Measurements from ENCODE around the gene SLC25A21. TPM values are rescaled to one million over a fixed set of nuclear protein-coding genes. Genes with fewer than 3 reads are reported as not detected.

Gene SLC25A21
- total RNA-seq, 1 experiment from 2014 or later: 1.4 TPM

DNA sequence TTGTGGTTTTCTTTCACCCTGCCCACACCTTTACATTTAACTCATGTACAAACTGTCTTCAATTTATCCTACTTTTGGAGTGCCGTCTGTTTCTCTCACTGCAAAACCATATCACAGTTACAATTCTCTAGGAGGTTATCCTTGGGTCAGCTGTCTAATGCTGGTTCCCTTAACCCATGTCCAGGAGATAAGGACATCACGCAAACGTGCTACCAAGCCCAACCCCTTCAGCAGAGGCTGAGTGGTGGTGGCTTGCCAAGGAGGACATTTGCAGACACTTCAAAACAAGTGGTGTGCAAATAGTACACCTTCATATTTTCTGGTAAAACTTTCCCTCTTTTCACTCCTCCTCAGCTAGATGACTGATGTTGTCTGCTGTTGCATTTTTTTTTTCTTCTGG, 342.9 kb downstream of the SLC25A21 start:
- no peak overlapping the region for H3K4me3 Mint-ChIP-seq (ENCODE audit: unreplicated experiment)
- no peak overlapping the region for H3K27ac Mint-ChIP-seq (ENCODE audit: low read depth, unreplicated experiment)
- TF ChIP-seq, protein P1, sequence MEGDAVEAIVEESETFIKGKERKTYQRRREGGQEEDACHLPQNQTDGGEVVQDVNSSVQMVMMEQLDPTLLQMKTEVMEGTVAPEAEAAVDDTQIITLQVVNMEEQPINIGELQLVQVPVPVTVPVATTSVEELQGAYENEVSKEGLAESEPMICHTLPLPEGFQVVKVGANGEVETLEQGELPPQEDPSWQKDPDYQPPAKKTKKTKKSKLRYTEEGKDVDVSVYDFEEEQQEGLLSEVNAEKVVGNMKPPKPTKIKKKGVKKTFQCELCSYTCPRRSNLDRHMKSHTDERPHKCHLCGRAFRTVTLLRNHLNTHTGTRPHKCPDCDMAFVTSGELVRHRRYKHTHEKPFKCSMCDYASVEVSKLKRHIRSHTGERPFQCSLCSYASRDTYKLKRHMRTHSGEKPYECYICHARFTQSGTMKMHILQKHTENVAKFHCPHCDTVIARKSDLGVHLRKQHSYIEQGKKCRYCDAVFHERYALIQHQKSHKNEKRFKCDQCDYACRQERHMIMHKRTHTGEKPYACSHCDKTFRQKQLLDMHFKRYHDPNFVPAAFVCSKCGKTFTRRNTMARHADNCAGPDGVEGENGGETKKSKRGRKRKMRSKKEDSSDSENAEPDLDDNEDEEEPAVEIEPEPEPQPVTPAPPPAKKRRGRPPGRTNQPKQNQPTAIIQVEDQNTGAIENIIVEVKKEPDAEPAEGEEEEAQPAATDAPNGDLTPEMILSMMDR (IDR thresholded peaks at IDR 0.05; ENCODE audit: unreplicated experiment): no peak
- CTCF ChIA-PET: interaction anchor here (0.6 to 1.0 kb wide), 2 partner anchors 81 to 276 kb away, joined by 3 to 4 read pairs; no protein-coding TSS in a partner anchor
- POLR2A ChIA-PET: interaction anchor here (0.7 kb wide), 1 partner anchor 8 kb away, joined by 3 read pairs; no protein-coding TSS in a partner anchor
- H3K27me3 Mint-ChIP-seq (ENCODE audit: insufficient read depth, unreplicated experiment): no peaks in the 10 kb centered on the region
- DNase-seq (ENCODE audit: unreplicated experiment): no peak
- H3K36me3 Mint-ChIP-seq (ENCODE audit: insufficient read depth, unreplicated experiment): no peaks in the 10 kb centered on the region
- intact Hi-C loops (cut with micrococcal nuclease): no loop called here
- no peaks in the 10 kb centered on the region for H3K4me1 Mint-ChIP-seq (ENCODE audit: insufficient read depth, unreplicated experiment)
- H3K9me3 Mint-ChIP-seq (ENCODE audit: unreplicated experiment): no peaks in the 10 kb centered on the region
- no TSS peak for BruUV-seq (replicated peaks)

DNA sequence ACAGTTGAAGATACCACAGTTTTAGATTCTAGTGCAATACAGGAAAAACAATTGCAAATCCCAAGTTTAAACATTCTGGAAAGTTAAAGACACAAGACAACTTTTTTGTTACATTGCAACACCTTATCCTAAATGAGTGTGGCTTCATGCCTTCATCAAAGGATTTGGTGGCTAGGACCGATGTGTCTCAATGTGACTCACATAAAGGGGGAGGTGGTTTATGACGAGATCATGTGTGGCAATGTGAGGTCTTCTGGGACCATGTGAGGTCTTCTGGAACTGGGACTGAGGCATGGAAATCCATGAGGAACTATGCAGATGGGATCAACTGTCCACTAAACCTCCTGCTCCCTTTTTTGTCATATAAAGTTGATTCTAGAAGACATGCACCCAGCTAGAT, 344.5 kb downstream of the SLC25A21 start:
- Mint-ChIP-seq H3K4me1 (ENCODE audit: insufficient read depth, unreplicated experiment) (no peaks in the 10 kb centered on the region), H3K27me3 (ENCODE audit: insufficient read depth, unreplicated experiment) (no peaks in the 10 kb centered on the region), H3K4me3 (ENCODE audit: unreplicated experiment) (no peak overlapping the region), H3K36me3 (ENCODE audit: insufficient read depth, unreplicated experiment) (no peaks in the 10 kb centered on the region), H3K9me3 (ENCODE audit: unreplicated experiment) (no peaks in the 10 kb centered on the region), H3K27ac (ENCODE audit: low read depth, unreplicated experiment) (no peak overlapping the region)
- POLR2A ChIA-PET: no interaction called here
- DNase-seq (ENCODE audit: unreplicated experiment): peak; percentile 20
- no TSS peak for BruUV-seq (replicated peaks)
- intact Hi-C loops (cut with micrococcal nuclease): no loop called here
- CTCF ChIA-PET: no interaction called here
- TF ChIP-seq, protein P1 (IDR thresholded peaks at IDR 0.05; ENCODE audit: unreplicated experiment): no peak

GRCh38 chr14:36826614-36827013, 345.8 kb downstream of the SLC25A21 start:
- no peak overlapping the region for H3K27ac Mint-ChIP-seq (ENCODE audit: low read depth, unreplicated experiment)

DNA sequence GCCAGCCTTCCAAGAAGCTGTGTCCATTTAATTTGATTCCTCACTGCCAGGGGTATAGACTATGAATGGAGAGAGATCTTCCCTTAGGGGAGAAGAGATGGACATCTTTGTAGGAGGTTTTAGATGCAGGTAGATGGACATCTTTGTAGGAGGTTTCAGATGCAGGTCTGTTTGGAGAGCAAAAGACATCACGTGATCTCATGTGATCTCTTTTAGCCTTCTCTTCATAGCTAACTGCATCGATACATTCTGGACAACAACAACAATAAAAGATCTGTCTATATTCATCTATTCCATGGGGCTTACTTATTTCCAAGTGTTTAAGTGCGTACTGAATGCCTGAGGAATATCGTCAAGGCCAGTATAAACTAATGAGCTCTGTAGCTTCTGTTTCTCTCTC, 347.6 kb downstream of the SLC25A21 start:
- Mint-ChIP-seq H3K36me3 (ENCODE audit: insufficient read depth, unreplicated experiment) (no peaks in the 10 kb centered on the region), H3K27ac (ENCODE audit: low read depth, unreplicated experiment) (no peak overlapping the region), H3K9me3 (ENCODE audit: unreplicated experiment) (no peaks in the 10 kb centered on the region), H3K4me3 (ENCODE audit: unreplicated experiment) (no peak overlapping the region), H3K27me3 (ENCODE audit: insufficient read depth, unreplicated experiment) (no peaks in the 10 kb centered on the region), H3K4me1 (ENCODE audit: insufficient read depth, unreplicated experiment) (peaks cover 14% of the 10 kb centered on the region)
- no peak for DNase-seq (ENCODE audit: unreplicated experiment)
- TF ChIP-seq, protein P1 (IDR thresholded peaks at IDR 0.05; ENCODE audit: unreplicated experiment): no peak
- ChIA-PET POLR2A (interaction anchor here (1.7 kb wide), 1 partner anchor 28 kb away, joined by 4 read pairs; no protein-coding TSS in a partner anchor), CTCF (no interaction called here)
- BruUV-seq (replicated peaks): no TSS peak
- intact Hi-C loops (cut with micrococcal nuclease): no loop called here

More at GRCh38 chr14:36826614-36827013, 345.8 kb downstream of the SLC25A21 start:
- Mint-ChIP-seq H3K4me1 (ENCODE audit: insufficient read depth, unreplicated experiment) (no peaks in the 10 kb centered on the region), H3K27me3 (ENCODE audit: insufficient read depth, unreplicated experiment) (no peaks in the 10 kb centered on the region), H3K36me3 (ENCODE audit: insufficient read depth, unreplicated experiment) (no peaks in the 10 kb centered on the region), H3K9me3 (ENCODE audit: unreplicated experiment) (no peaks in the 10 kb centered on the region), H3K4me3 (ENCODE audit: unreplicated experiment) (no peak overlapping the region)
- intact Hi-C loops (cut with micrococcal nuclease): no loop called here
- ChIA-PET POLR2A (no interaction called here), CTCF (no interaction called here)
- BruUV-seq (replicated peaks): no TSS peak
- TF ChIP-seq, protein P1 (IDR thresholded peaks at IDR 0.05; ENCODE audit: unreplicated experiment): no peak
- no peak for DNase-seq (ENCODE audit: unreplicated experiment)

Data from MCF 10A (cell line).